ENCODE measurements around the gene JAML.

JAML gene

GRCh38 chr11:118162846-118163245 is 62.0 kb downstream of the JAML start:
- Histone ChIP-seq H2BK5ac (ENCODE audit: low read depth, low read length, poor library complexity, severe bottlenecking) (no peak overlapping the region), H3K27me3 (ENCODE audit: control insufficient read depth in 1 of 2, insufficient read depth in 1 of 2, low read length in 2 of 2) (peaks cover 86% of the 10 kb centered on the region in 2 experiments), H3K18ac (ENCODE audit: low read depth in 1 of 2, low read length in 2 of 2) (no peak overlapping the region), H3K14ac (ENCODE audit: low read length in 2 of 2) (no peak overlapping the region), H3K4me2 (ENCODE audit: low read length, poor library complexity, severe bottlenecking) (no peak overlapping the region), H3K4ac (ENCODE audit: low read depth in 1 of 2, low read length in 2 of 2) (no peak overlapping the region), H3K79me1 (replicated peaks; ENCODE audit: low read length, poor library complexity, severe bottlenecking) (no peaks in the 10 kb centered on the region), H2BK12ac (ENCODE audit: low read length in 2 of 2) (no peak overlapping the region), H3K23ac (ENCODE audit: low read length in 2 of 2) (no peak overlapping the region), H4K91ac (ENCODE audit: low read length) (no peak overlapping the region), H2BK15ac (ENCODE audit: low read depth, poor library complexity, severe bottlenecking) (no peak overlapping the region), H3K27ac (ENCODE audit: low read length, poor library complexity, severe bottlenecking) (no peak overlapping the region), H3K4me3 (ENCODE audit: insufficient read depth in 1 of 2, low read depth in 1 of 2, low read length in 2 of 2) (no peak overlapping the region), H3K9ac (ENCODE audit: low read length) (no peak overlapping the region), H3K9me3 (ENCODE audit: control insufficient read depth, low read length) (no peaks in the 10 kb centered on the region), H2BK120ac (ENCODE audit: low read depth, low read length) (no peak overlapping the region), H4K8ac (ENCODE audit: low read length) (no peak overlapping the region), H2AK5ac (ENCODE audit: low read length, severe bottlenecking) (no peak overlapping the region), H3K36me3 (ENCODE audit: control insufficient read depth in 1 of 2, insufficient read depth in 2 of 2, low read depth in 1 of 2, low read length in 2 of 2) (no peaks in the 10 kb centered on the region), H3K4me1 (ENCODE audit: control insufficient read depth, insufficient read depth, low read depth, low read length) (peaks cover 4% of the 10 kb centered on the region), H2AFZ (ENCODE audit: low read depth, low read length) (no peak overlapping the region)
- no peak for DNase-seq
- 53% methylated on average over 2 of the region's 3 CpGs for WGBS

DNA sequence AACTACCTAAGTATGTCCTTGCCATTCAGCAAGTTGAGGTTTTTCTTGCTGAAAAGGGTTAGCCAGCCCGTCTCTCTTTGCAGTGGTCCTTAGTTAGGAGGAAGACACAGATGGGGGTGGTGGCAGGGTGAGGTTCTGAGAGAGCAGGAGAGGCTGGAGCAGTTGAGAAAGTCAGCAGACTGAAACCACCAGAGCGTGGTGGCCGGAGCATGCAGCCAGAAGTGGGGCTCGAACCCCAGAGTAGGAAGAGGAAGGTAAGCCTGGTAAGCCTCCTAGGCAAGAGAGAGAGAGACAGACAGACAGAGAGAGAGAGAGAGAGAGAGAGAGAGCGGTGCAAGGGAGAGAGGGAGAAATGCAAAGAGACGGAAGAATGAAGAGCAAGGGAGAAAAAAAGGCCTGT is 63.0 kb downstream of the JAML start:
- no peak overlapping the region for H3K4me2 ChIP-seq (ENCODE audit: low read length, poor library complexity, severe bottlenecking)
- no peak overlapping the region for H3K9ac ChIP-seq (ENCODE audit: low read length)
- H2BK12ac ChIP-seq (ENCODE audit: low read length in 2 of 2), result no peak overlapping the region
- H2BK5ac ChIP-seq (ENCODE audit: low read depth, low read length, poor library complexity, severe bottlenecking), result no peak overlapping the region
- H3K36me3 ChIP-seq (ENCODE audit: control insufficient read depth in 1 of 2, insufficient read depth in 2 of 2, low read depth in 1 of 2, low read length in 2 of 2), result no peaks in the 10 kb centered on the region
- no peak overlapping the region for H2AK5ac ChIP-seq (ENCODE audit: low read length, severe bottlenecking)
- WGBS, result 72% methylated on average over 6 of the region's 6 CpGs
- no peak overlapping the region for H3K14ac ChIP-seq (ENCODE audit: low read length in 2 of 2)
- no peak overlapping the region for H2BK15ac ChIP-seq (ENCODE audit: low read depth, poor library complexity, severe bottlenecking)
- H2AFZ ChIP-seq (ENCODE audit: low read depth, low read length), result no peak overlapping the region
- H3K4ac ChIP-seq (ENCODE audit: low read depth in 1 of 2, low read length in 2 of 2), result no peak overlapping the region
- H3K9me3 ChIP-seq (ENCODE audit: control insufficient read depth, low read length), result no peaks in the 10 kb centered on the region
- no peak overlapping the region for H3K4me3 ChIP-seq (ENCODE audit: insufficient read depth in 1 of 2, low read depth in 1 of 2, low read length in 2 of 2)
- H3K23ac ChIP-seq (ENCODE audit: low read length in 2 of 2), result no peak overlapping the region
- H4K8ac ChIP-seq (ENCODE audit: low read length), result no peak overlapping the region
- no peak for DNase-seq
- H2BK120ac ChIP-seq (ENCODE audit: low read depth, low read length), result no peak overlapping the region
- H3K79me1 ChIP-seq (replicated peaks; ENCODE audit: low read length, poor library complexity, severe bottlenecking), result no peaks in the 10 kb centered on the region
- peaks cover 87% of the 10 kb centered on the region in 2 experiments for H3K27me3 ChIP-seq (ENCODE audit: control insufficient read depth in 1 of 2, insufficient read depth in 1 of 2, low read length in 2 of 2)
- peaks cover 6% of the 10 kb centered on the region for H3K4me1 ChIP-seq (ENCODE audit: control insufficient read depth, insufficient read depth, low read depth, low read length)
- no peak overlapping the region for H3K18ac ChIP-seq (ENCODE audit: low read depth in 1 of 2, low read length in 2 of 2)
- H4K91ac ChIP-seq (ENCODE audit: low read length), result no peak overlapping the region
- H3K27ac ChIP-seq (ENCODE audit: low read length, poor library complexity, severe bottlenecking), result no peak overlapping the region

DNA sequence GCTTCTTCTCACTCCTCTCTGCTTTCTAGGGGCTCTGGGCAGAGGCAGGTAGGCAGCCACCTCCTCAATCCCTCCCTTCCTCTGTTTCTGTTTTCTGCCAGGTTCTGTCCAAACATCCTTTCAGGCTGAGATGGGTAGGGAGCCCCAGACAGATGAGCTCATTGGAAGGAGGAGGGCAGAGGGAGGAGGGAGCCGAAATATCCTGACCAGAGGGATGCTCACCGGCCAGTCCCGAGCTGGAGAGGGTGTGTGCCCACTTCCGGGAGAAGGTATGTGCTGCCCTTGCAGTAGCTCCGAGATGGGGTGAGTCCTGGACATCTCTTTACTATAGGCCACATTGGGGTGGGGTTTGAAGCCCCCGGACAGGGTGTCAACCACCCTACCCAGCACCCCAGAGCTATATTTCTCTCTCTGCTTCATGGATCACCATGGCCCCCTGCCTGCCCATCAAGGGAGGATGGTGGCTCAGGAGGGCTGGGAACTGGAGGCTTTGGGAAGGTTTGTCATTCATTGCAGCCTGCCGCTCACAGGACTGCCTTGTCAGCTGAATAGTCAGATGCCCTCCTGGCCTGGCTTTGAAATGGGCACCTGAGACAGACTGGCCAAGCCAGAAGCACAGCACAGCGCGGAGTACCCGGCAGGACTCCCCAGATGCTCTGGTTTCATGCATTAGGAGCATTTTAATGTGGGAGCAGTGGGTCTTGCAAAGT is 67.5 kb downstream of the JAML start:
- 35% methylated on average over 7 of the region's 10 CpGs for WGBS
- Histone ChIP-seq H3K23ac (ENCODE audit: low read length in 2 of 2) (peak overlapping the region in 1 of 2 experiments; percentile 16), H3K4me2 (ENCODE audit: low read length, poor library complexity, severe bottlenecking) (no peak overlapping the region), H3K4me3 (ENCODE audit: insufficient read depth in 1 of 2, low read depth in 1 of 2, low read length in 2 of 2) (no peak overlapping the region), H3K4me1 (ENCODE audit: control insufficient read depth, insufficient read depth, low read depth, low read length) (peaks cover 19% of the 10 kb centered on the region), H3K36me3 (ENCODE audit: control insufficient read depth in 1 of 2, insufficient read depth in 2 of 2, low read depth in 1 of 2, low read length in 2 of 2) (no peaks in the 10 kb centered on the region), H4K8ac (ENCODE audit: low read length) (no peak overlapping the region), H4K91ac (ENCODE audit: low read length) (no peak overlapping the region), H3K14ac (ENCODE audit: low read length in 2 of 2) (no peak overlapping the region), H3K27ac (ENCODE audit: low read length, poor library complexity, severe bottlenecking) (no peak overlapping the region), H3K79me1 (replicated peaks; ENCODE audit: low read length, poor library complexity, severe bottlenecking) (no peaks in the 10 kb centered on the region), H3K9ac (ENCODE audit: low read length) (no peak overlapping the region), H2AK5ac (ENCODE audit: low read length, severe bottlenecking) (no peak overlapping the region), H3K18ac (ENCODE audit: low read depth in 1 of 2, low read length in 2 of 2) (no peak overlapping the region), H2BK15ac (ENCODE audit: low read depth, poor library complexity, severe bottlenecking) (no peak overlapping the region), H2AFZ (ENCODE audit: low read depth, low read length) (no peak overlapping the region), H3K9me3 (ENCODE audit: control insufficient read depth, low read length) (no peaks in the 10 kb centered on the region), H3K4ac (ENCODE audit: low read depth in 1 of 2, low read length in 2 of 2) (no peak overlapping the region), H2BK12ac (ENCODE audit: low read length in 2 of 2) (no peak overlapping the region), H3K27me3 (ENCODE audit: control insufficient read depth in 1 of 2, insufficient read depth in 1 of 2, low read length in 2 of 2) (peaks cover 96 to 98% of the 10 kb centered on the region in 2 experiments), H2BK120ac (ENCODE audit: low read depth, low read length) (no peak overlapping the region), H2BK5ac (ENCODE audit: low read depth, low read length, poor library complexity, severe bottlenecking) (no peak overlapping the region)
- DNase-seq, result no peak

DNA sequence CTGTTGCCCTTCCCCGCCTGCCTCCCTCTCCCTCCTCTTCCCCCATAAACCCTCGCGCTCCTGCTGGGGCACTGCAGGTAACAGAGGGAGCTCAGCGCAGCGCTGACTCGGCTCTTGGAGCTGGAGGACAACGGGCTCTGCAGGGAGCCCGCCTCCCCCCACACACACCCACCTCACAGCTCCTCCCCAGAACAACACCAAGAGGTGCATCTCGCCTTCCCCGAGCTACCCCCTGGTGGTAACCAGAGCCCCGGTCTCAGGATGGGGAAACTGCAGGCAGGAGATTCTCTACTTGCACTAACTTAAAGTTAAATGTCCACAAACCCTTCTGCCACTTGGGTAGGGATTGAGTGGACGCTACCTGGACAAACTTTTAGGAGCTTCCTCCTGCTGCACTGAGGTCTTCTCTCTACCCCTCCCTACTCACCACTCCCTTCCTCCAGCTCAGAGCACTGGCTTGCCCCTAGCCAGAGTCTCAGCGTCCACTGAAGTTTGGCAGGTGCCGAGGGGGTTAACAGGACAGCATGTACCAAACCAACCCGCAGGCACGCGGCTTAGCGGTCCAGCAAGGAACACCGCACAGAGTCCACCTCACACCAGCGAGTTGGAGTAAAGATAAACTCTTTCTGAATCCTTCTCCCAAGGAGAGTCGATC is 68.2 kb downstream of the JAML start:
- no peak overlapping the region for H2AFZ ChIP-seq (ENCODE audit: low read depth, low read length)
- WGBS, result 7% methylated on average over 17 of the region's 21 CpGs
- no peaks in the 10 kb centered on the region for H3K9me3 ChIP-seq (ENCODE audit: control insufficient read depth, low read length)
- no peak overlapping the region for H3K27ac ChIP-seq (ENCODE audit: low read length, poor library complexity, severe bottlenecking)
- H3K4me3 ChIP-seq (ENCODE audit: insufficient read depth in 1 of 2, low read depth in 1 of 2, low read length in 2 of 2), result no peak overlapping the region
- H3K4ac ChIP-seq (ENCODE audit: low read depth in 1 of 2, low read length in 2 of 2), result no peak overlapping the region
- no peak overlapping the region for H2BK120ac ChIP-seq (ENCODE audit: low read depth, low read length)
- no peak overlapping the region for H2BK5ac ChIP-seq (ENCODE audit: low read depth, low read length, poor library complexity, severe bottlenecking)
- no peak overlapping the region for H3K9ac ChIP-seq (ENCODE audit: low read length)
- H3K79me1 ChIP-seq (replicated peaks; ENCODE audit: low read length, poor library complexity, severe bottlenecking), result no peaks in the 10 kb centered on the region
- H4K8ac ChIP-seq (ENCODE audit: low read length), result no peak overlapping the region
- peaks cover 21% of the 10 kb centered on the region for H3K4me1 ChIP-seq (ENCODE audit: control insufficient read depth, insufficient read depth, low read depth, low read length)
- no peaks in the 10 kb centered on the region for H3K36me3 ChIP-seq (ENCODE audit: control insufficient read depth in 1 of 2, insufficient read depth in 2 of 2, low read depth in 1 of 2, low read length in 2 of 2)
- no peak overlapping the region for H4K91ac ChIP-seq (ENCODE audit: low read length)
- no peak overlapping the region for H2BK15ac ChIP-seq (ENCODE audit: low read depth, poor library complexity, severe bottlenecking)
- no peak overlapping the region for H3K14ac ChIP-seq (ENCODE audit: low read length in 2 of 2)
- H3K18ac ChIP-seq (ENCODE audit: low read depth in 1 of 2, low read length in 2 of 2), result no peak overlapping the region
- DNase-seq, result no peak
- no peak overlapping the region for H2AK5ac ChIP-seq (ENCODE audit: low read length, severe bottlenecking)
- no peak overlapping the region for H2BK12ac ChIP-seq (ENCODE audit: low read length in 2 of 2)
- peaks cover 97 to 98% of the 10 kb centered on the region in 2 experiments for H3K27me3 ChIP-seq (ENCODE audit: control insufficient read depth in 1 of 2, insufficient read depth in 1 of 2, low read length in 2 of 2)
- H3K23ac ChIP-seq (ENCODE audit: low read length in 2 of 2), result peak overlapping the region in 1 of 2 experiments; percentile 16
- no peak overlapping the region for H3K4me2 ChIP-seq (ENCODE audit: low read length, poor library complexity, severe bottlenecking)
